Measurements from ENCODE around the gene ADARB2.

DNA sequence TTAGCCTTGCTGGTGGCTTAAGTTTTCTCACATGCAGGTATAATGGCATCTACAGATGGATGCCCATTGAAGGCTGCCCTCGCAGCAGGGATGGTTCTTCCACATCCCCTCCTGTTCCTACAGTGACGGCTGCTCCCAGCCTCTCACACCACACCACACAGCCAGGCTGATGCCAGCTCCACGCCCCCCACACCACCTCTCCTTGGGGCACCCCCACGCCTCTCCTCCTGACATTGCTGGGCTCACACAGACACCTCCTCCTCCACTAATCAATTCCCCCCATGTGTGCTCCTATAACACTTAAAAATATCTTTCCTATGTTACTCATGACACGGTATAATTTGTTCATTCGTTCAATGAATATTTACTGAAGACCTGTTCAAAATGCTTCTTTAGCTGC, 437.1 kb downstream of the ADARB2 start:
- TF ChIP-seq, protein P1, sequence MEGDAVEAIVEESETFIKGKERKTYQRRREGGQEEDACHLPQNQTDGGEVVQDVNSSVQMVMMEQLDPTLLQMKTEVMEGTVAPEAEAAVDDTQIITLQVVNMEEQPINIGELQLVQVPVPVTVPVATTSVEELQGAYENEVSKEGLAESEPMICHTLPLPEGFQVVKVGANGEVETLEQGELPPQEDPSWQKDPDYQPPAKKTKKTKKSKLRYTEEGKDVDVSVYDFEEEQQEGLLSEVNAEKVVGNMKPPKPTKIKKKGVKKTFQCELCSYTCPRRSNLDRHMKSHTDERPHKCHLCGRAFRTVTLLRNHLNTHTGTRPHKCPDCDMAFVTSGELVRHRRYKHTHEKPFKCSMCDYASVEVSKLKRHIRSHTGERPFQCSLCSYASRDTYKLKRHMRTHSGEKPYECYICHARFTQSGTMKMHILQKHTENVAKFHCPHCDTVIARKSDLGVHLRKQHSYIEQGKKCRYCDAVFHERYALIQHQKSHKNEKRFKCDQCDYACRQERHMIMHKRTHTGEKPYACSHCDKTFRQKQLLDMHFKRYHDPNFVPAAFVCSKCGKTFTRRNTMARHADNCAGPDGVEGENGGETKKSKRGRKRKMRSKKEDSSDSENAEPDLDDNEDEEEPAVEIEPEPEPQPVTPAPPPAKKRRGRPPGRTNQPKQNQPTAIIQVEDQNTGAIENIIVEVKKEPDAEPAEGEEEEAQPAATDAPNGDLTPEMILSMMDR (IDR thresholded peaks at IDR 0.05; ENCODE audit: low read depth, low read length, poor library complexity, severe bottlenecking): no peak
- no peak for TF ChIP-seq EZH2phosphoT487 (IDR thresholded peaks at IDR 0.05; ENCODE audit: borderline replicate concordance, low read length)

Data from DOHH2 (cell line).